Choroid plexus epithelial cell (primary cell): Measurements from ENCODE around the gene KCNQ2.

ENCODE experiments used
- DNase-seq: peaks from one replicate; pipeline ENCODE4 v3.0.0-alpha.2; 2010; ENCODE audit warnings: low read depth
- H3K4me3 ChIP-seq: 2 replicates; pipeline ENCODE4 v1.5.1; 2011; ENCODE audit warnings: low read depth, mild to moderate bottlenecking, control low read depth, low read length, moderate library complexity
- CTCF ChIP-seq: conservative IDR thresholded peaks from 2 replicates; pipeline ENCODE4 v1.5.1; 2011; ENCODE audit warnings: low read depth, mild to moderate bottlenecking, control low read depth, inconsistent platforms, low read length, moderate library complexity

KCNQ2 gene

DNA sequence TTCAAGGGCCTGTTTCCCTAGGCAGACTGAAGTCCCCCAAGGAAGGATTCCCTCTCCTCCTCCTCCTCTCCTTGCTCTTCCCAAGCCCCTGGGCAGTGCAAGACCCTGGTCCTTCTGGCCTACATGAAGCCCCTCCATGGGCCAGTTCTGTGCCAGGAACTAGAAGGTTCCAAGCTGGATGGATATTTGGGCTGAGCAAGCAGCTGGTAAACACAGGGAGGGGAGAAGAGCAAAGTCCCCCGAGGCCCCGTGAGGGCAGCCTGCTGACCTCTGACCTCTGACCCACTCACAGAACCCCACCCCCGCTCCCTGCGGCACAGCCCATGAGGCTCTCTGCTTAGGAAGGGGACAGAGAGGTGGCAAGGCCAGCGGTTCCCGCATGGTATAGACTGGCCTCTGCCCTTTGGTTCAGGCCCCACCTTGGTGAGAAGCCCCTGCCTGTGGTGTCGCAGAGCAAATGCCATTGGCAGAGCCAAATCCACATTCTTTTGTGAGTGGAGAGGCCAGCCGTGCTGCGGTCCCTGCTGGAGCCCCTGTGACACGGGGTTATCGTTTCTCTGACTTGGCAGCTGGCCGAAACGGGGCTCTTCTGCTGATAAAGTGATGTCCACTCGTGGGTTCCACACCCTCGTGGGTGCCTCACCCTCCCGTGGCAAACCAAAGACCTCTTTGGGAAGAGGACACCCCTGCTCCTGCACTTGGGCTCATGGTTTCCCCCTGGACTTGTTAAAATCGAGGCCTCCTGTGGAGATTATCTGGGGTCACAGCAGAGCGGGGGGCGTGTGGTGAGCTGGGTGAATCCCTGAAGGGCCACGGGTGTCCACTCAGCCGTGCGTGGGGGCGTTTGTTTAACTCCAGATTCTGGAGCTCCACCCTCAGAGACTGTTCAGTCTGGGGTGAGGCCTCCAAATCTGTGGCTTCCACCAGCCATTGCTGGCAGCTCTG lies 109.2 kb downstream of the KCNQ2 start:
- DNase-seq = no peak
- H3K4me3 ChIP-seq = no peak overlapping the region

GRCh38 chr20:63362436-63363009 lies 109.9 kb downstream of the KCNQ2 start:
- TF ChIP-seq CTCF = no peak
- no peak overlapping the region for H3K4me3 ChIP-seq
- DNase-seq = no peak

More for the DNA sequence above, 109.2 kb downstream of the KCNQ2 start:
- TF ChIP-seq CTCF = no peak

- no peak overlapping the region for H3K4me3 ChIP-seq
- no peak for TF ChIP-seq CTCF
- no peak for DNase-seq
Observed at GRCh38 chr20:63361519-63362435, 110.7 kb downstream of the KCNQ2 start.

- H3K4me3 ChIP-seq = no peak within 1 kb of the TSS
- DNase-seq = no peak
- TF ChIP-seq CTCF = no peak
Observed at GRCh38 chr20:63360850-63361518, 111.5 kb downstream of the KCNQ2 start, which contains the start of gene CHRNA4. Gene CHRNA4 (minus strand): TSS chr20:63361349. CDS start chr20:63361165, 184 bp downstream.

- H3K4me3 ChIP-seq = no peak overlapping the region
- DNase-seq = no peak
- no peak for TF ChIP-seq CTCF
Observed at GRCh38 chr20:63359937-63360849, 112.3 kb downstream of the KCNQ2 start.
